ENCODE results near the gene NARS2. TPM values are rescaled to one million over a fixed set of nuclear protein-coding genes. Genes with fewer than 3 reads are reported as not detected.

Gene NARS2
- total RNA-seq, 3 donors from 2014 or later, result 13.3 to 21.8 (median 19.0) TPM

- no peak overlapping the region for H3K4me3 ChIP-seq
- intact Hi-C loops (cut with DNase I; ENCODE audit: low total_unique reads), result no loop called here
Measured at GRCh38 chr11:78549624-78550409, 24.8 kb downstream of the NARS2 start.

GRCh38 chr11:78548911-78549590, 25.6 kb downstream of the NARS2 start:
- Histone ChIP-seq H3K27me3 (no peaks in the 10 kb centered on the region), H3K36me3 (peaks cover 3% of the 10 kb centered on the region), H3K27ac (no peak overlapping the region), H3K4me1 (no peaks in the 10 kb centered on the region), H3K4me3 (no peak overlapping the region), H3K9me3 (no peaks in the 10 kb centered on the region)
- intact Hi-C loops (cut with DNase I; ENCODE audit: low total_unique reads), result no loop called here
- no peak for DNase-seq (ENCODE audit: low spot score in 2 of 2)
- no peak for TF ChIP-seq POLR2A (IDR thresholded peaks at IDR 0.05)

More at GRCh38 chr11:78549624-78550409, 24.8 kb downstream of the NARS2 start:
- DNase-seq (ENCODE audit: low spot score in 2 of 2), result no peak
- Histone ChIP-seq H3K27ac (no peak overlapping the region), H3K27me3 (no peaks in the 10 kb centered on the region), H3K36me3 (peaks cover 3% of the 10 kb centered on the region), H3K9me3 (no peaks in the 10 kb centered on the region), H3K4me1 (no peaks in the 10 kb centered on the region)
- TF ChIP-seq CTCF (IDR thresholded peaks at IDR 0.05), result no peak
- TF ChIP-seq POLR2A (IDR thresholded peaks at IDR 0.05), result no peak
- no peak for TF ChIP-seq POLR2AphosphoS5 (IDR thresholded peaks at IDR 0.05)

GRCh38 chr11:78547931-78548705, 26.5 kb downstream of the NARS2 start:
- H3K27ac ChIP-seq, result no peak overlapping the region
- H3K36me3 ChIP-seq, result peaks cover 3% of the 10 kb centered on the region
- no peaks in the 10 kb centered on the region for H3K9me3 ChIP-seq
- no peaks in the 10 kb centered on the region for H3K4me1 ChIP-seq
- intact Hi-C loops (cut with DNase I; ENCODE audit: low total_unique reads), result no loop called here
- no peak overlapping the region for H3K4me3 ChIP-seq
- no peak for TF ChIP-seq POLR2A (IDR thresholded peaks at IDR 0.05)
- no peak for TF ChIP-seq POLR2AphosphoS5 (IDR thresholded peaks at IDR 0.05)
- H3K27me3 ChIP-seq, result no peaks in the 10 kb centered on the region
- DNase-seq (ENCODE audit: low spot score in 2 of 2), result no peak

- no peak for TF ChIP-seq POLR2A (IDR thresholded peaks at IDR 0.05)
- TF ChIP-seq CTCF (IDR thresholded peaks at IDR 0.05), result no peak
- TF ChIP-seq POLR2AphosphoS5 (IDR thresholded peaks at IDR 0.05), result no peak
- no peak for DNase-seq (ENCODE audit: low spot score in 2 of 2)
- intact Hi-C loops (cut with DNase I; ENCODE audit: low total_unique reads), result no loop called here
- Histone ChIP-seq H3K27me3 (no peaks in the 10 kb centered on the region), H3K9me3 (no peaks in the 10 kb centered on the region), H3K4me1 (no peaks in the 10 kb centered on the region), H3K36me3 (no peaks in the 10 kb centered on the region), H3K27ac (no peak overlapping the region), H3K4me3 (no peak overlapping the region)
Measured at GRCh38 chr11:78542007-78542406, 32.7 kb downstream of the NARS2 start.

GRCh38 chr11:78541537-78541936, 33.1 kb downstream of the NARS2 start:
- TF ChIP-seq POLR2AphosphoS5 (IDR thresholded peaks at IDR 0.05) (no peak), POLR2A (IDR thresholded peaks at IDR 0.05) (no peak), CTCF (IDR thresholded peaks at IDR 0.05) (no peak)

More at GRCh38 chr11:78541537-78541936, 33.1 kb downstream of the NARS2 start:
- no peaks in the 10 kb centered on the region for H3K4me1 ChIP-seq
- H3K27ac ChIP-seq, result no peak overlapping the region
- DNase-seq (ENCODE audit: low spot score in 2 of 2), result no peak
- intact Hi-C loops (cut with DNase I; ENCODE audit: low total_unique reads), result no loop called here
- no peak overlapping the region for H3K4me3 ChIP-seq
- H3K9me3 ChIP-seq, result no peaks in the 10 kb centered on the region
- H3K36me3 ChIP-seq, result no peaks in the 10 kb centered on the region
- no peaks in the 10 kb centered on the region for H3K27me3 ChIP-seq

Data from breast epithelium (tissue), 4 donors.